C4-2B (cell line): ENCODE measurements around the gene NDUFB10.
A peak's percentile ranks its signal among the peaks of the same experiment; 100 is the strongest.

Source experiments
- H3K27ac ChIP-seq: fragments of 450-650 bp; 2 replicates; pipeline ENCODE4 v1.5.1; 2017
- CTCF ChIP-seq: fragments of 450-650 bp; conservative IDR thresholded peaks from 2 replicates; pipeline ENCODE4 v1.5.1; 2017; ENCODE audit warnings: mild to moderate bottlenecking
- ZFX ChIP-seq: fragments of 450-650 bp; IDR thresholded peaks from 2 replicates; pipeline ENCODE4 v1.6.1; 2017

The NDUFB10 gene

GRCh38 chr16:1983544-1984346, 24.4 kb downstream of the NDUFB10 start, which contains the start of gene GFER:
TSS of gene GFER (plus strand) at chr16:1984193. CDS start at chr16:1984219, 26 bp downstream.
- H3K27ac ChIP-seq = peak within 1 kb of the TSS; percentile 90
- TF ChIP-seq ZFX (no peak), CTCF (peak; percentile 73)

- H3K27ac ChIP-seq = peak overlapping the region; percentile 90
- TF ChIP-seq ZFX (peak; percentile 96), CTCF (no peak)
Observed at GRCh38 chr16:1984347-1985225, 25.2 kb downstream of the NDUFB10 start.

- peak overlapping the region; percentile 90 for H3K27ac ChIP-seq
- no peak for TF ChIP-seq CTCF
- no peak for TF ChIP-seq ZFX
Observed at GRCh38 chr16:1985466-1986150, 26.3 kb downstream of the NDUFB10 start.

- no peak for TF ChIP-seq ZFX
- TF ChIP-seq CTCF = no peak
- no peak overlapping the region for H3K27ac ChIP-seq
Observed at GRCh38 chr16:1987198-1987597, 27.9 kb downstream of the NDUFB10 start.

- peak within 1 kb of the TSS; percentile 11; the same call in 1 of the 2 replicates for H3K27ac ChIP-seq
- TF ChIP-seq CTCF = no peak
- no peak for TF ChIP-seq ZFX
Observed at GRCh38 chr16:1989209-1990100, 30.1 kb downstream of the NDUFB10 start, which contains the start of gene SYNGR3. TSS of gene SYNGR3 (plus strand) at chr16:1989970. CDS start at chr16:1990103, 133 bp downstream.

GRCh38 chr16:1990101-1990350, 30.7 kb downstream of the NDUFB10 start:
- no peak for TF ChIP-seq CTCF
- TF ChIP-seq ZFX = no peak
- H3K27ac ChIP-seq = no peak overlapping the region
